Astrocyte of the spinal cord (primary cell): ENCODE results near the gene EHMT1.
A peak's percentile ranks its signal among the peaks of the same experiment; 100 is the strongest.
"Not testable (repeated sequence)": the region's sequence is repeated elsewhere in the genome, so short reads cannot be mapped to it uniquely, and the experiment has no call there.

Experiments used
- DNase-seq: peaks from one replicate; pipeline ENCODE4 v3.0.0; 2011; ENCODE audit warnings: low read depth, low spot score
- H3K4me3 ChIP-seq: 2 replicates; pipeline ENCODE4 v1.5.1; 2011; ENCODE audit warnings: low read depth, mild to moderate bottlenecking, low read length, moderate library complexity
- in situ Hi-C: cut with HindIII; loops from 2 replicates; pipeline ENCODE4 v1.10.0; 2017; ENCODE audit warnings: low sequenced_read_pairs
- TF ChIP-seq, protein P1 (sequence below): IDR thresholded peaks from 2 replicates; pipeline ENCODE4 v1.5.1; 2012; ENCODE audit warnings: low read depth, mild to moderate bottlenecking, low read length, inconsistent platforms

Gene EHMT1

DNA sequence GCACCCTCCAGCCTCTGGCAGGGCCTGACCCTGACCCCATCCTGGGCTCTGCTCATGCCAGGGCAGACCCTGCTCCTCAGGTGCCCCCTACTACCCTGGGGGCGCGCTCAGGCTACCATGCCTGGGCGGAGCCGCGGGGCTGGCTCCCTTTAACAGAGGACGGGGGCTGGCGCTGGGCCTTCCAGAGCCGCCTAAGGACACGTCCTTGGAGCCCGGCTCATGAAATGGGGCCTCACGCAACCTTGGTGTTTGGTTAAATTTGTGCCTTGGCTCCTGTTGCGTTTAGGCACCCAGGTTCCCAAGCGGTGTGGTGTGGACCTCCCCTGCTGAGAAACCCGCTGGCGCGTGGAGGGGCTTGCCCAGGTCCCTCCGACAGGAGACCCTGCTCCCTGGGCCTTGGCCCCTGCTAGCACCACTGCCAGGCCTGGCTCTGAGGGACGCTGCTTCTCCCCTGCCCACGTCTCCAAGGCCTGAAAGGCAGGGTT is 3.4 kb upstream of the EHMT1 start:
- in situ Hi-C loops: no loop called here
- TF ChIP-seq, protein P1, sequence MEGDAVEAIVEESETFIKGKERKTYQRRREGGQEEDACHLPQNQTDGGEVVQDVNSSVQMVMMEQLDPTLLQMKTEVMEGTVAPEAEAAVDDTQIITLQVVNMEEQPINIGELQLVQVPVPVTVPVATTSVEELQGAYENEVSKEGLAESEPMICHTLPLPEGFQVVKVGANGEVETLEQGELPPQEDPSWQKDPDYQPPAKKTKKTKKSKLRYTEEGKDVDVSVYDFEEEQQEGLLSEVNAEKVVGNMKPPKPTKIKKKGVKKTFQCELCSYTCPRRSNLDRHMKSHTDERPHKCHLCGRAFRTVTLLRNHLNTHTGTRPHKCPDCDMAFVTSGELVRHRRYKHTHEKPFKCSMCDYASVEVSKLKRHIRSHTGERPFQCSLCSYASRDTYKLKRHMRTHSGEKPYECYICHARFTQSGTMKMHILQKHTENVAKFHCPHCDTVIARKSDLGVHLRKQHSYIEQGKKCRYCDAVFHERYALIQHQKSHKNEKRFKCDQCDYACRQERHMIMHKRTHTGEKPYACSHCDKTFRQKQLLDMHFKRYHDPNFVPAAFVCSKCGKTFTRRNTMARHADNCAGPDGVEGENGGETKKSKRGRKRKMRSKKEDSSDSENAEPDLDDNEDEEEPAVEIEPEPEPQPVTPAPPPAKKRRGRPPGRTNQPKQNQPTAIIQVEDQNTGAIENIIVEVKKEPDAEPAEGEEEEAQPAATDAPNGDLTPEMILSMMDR: no peak
- DNase-seq: no peak
- no peak overlapping the region for H3K4me3 ChIP-seq

DNA sequence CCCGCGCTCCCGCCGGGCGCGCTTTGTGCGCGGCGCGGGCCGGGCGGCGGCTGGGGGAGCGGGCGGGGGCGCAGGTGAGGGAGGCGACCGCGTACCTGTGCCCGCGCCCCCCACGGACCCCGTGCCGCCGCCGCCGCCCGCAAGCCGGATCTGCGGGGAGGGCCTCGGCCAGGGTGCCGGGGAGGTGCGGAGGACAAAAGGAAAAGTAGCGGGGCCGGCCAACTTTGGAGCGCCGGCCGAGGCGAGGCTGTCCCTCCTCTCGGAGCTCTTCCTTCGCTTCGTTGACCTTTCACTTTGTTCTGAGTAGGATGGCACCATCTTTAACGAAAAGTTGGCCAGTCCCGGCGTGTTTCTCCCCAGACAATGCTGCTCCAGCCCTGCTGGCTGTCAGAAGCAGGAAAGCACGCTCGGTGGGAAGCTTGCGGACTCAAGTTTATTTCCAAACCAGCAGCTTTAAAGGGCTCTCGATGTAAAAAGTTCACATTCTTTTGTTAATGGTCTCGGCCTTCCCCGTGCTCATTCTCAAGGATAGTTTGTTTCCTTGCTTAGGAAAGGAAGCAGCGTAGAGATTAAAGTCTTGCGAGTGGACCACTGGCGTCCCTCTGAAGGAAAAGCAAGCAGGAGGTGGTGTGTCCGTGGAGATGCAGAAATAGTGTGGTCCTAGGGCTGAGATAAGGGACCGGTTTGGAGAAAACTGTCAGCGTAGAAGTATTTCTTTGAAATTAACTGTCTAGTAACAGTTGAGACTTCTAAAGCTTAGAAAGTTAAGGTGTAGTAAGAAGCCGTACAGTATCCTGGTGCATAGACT is 639 bp downstream of the EHMT1 start:
- DNase-seq: peak; percentile 48
- in situ Hi-C loops: no loop called here
- TF ChIP-seq, protein P1: no peak
- H3K4me3 ChIP-seq: peak overlapping the region; percentile 81

DNA sequence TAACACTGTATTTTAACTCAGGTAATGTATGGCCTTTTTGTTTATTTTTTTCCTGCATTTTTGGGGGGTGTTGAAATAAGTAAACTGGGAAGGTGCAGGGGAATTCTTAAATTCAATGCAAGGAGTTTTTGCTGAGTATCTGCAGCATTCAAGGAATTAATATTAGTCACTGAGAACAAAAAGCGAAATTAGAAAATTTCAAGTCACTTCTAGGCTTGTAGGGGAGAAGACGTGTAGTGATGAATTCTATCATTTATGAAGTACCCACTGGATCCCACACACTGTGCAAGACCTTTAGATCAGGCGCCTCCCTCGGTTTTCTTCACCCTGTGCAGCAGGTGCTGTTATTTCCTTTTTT is 1.2 kb downstream of the EHMT1 start:
- no peak for DNase-seq
- peak overlapping the region; percentile 81 for H3K4me3 ChIP-seq
- TF ChIP-seq, protein P1: no peak
- in situ Hi-C loops: no loop called here

DNA sequence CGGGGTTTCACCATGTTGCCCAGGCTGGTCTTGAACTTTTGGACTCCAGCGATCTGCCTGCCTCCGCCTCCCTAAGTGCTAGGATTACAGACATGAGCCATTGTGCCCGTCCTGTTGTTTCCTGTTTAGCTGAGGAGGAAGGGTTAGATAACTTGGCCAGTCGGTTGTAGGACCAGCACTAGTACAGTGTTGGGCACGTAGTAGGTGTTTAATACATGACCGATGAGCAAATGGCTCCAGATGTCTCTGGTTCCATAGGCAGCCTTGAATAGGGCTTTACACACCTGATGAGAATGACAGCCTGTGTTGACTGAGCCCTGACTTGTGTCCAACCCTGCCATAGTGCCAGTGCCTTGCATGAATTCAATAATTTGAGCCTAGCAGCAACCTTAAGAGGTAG is 1.8 kb downstream of the EHMT1 start:
- DNase-seq: no peak
- in situ Hi-C loops: no loop called here
- TF ChIP-seq, protein P1: no peak
- H3K4me3 ChIP-seq: no peak overlapping the region

DNA sequence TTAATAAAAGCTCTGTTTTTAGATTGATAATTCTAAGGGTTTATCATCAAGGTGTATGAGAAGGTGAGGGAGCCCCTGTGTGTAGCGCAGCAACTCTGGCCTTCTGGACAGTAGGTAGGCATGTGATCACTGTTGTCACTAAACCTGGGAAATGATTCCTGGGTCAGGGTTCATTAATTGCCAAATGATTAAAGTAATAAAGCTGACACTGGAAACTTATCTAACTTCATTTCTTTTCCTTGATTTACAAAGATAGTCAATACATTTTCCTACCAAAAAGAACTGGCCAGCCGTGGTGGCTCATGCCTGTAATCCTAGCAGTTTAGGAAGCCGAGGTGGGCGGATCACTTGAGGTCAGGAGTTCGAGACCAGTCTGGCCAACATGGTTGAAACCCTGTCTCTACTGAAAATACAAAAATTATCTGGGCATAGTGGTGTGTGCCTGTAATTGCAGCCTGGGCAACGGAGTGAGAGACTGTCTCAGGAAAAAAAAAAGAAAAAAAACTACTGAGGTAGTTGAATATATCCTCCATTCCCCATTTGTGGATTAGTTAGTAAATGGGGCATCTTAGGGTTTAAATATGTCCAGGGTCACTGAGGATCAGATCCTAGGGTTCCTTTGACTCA is 2.4 kb downstream of the EHMT1 start:
- TF ChIP-seq, protein P1: peak; percentile 42
- H3K4me3 ChIP-seq: no peak overlapping the region
- DNase-seq: no peak
- in situ Hi-C loops: no loop called here

DNA sequence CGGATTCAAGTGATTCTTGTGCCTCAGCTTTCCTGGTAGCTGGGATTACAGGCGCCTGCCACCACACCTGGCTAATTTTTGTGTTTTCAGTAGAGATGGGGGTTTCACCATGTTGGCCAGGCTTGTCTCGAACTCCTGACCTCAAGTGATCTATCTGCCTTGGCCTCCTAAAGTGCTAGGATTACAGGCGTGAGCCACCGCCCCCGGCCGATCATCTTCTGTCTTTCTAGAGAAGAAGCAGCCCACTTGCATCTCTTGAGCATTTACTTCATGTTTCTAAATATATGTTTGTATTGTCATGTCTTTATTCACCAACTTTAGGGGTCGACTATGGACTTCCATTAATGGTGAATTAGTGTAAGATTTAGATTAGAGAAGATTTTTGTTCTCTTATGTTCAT is 3.4 kb downstream of the EHMT1 start:
- H3K4me3 ChIP-seq, DNase-seq, in situ Hi-C loops: not testable (repeated sequence)

DNA sequence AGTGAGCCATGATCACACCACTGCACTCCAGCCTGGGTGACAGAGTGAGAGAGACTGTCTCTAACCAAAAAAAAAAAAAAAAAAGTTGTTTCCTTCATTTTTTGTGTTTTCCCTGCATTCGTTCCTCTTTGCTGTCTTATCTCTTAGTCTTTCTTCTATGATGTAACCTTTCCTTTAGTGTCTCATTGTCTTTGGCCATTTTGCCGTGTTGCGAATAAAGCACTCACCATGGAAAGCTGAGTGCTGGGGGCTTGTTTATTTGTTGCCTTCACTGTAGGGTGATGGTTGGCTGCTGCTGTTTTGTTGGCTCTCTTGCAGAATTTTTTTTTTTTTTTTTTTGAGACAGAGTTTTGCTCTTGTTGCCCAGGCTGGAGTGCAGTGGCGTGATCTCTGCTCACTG is 7.7 kb downstream of the EHMT1 start:
- no peak overlapping the region for H3K4me3 ChIP-seq
- TF ChIP-seq, protein P1: no peak
- no peak for DNase-seq
- in situ Hi-C loops: no loop called here

DNA sequence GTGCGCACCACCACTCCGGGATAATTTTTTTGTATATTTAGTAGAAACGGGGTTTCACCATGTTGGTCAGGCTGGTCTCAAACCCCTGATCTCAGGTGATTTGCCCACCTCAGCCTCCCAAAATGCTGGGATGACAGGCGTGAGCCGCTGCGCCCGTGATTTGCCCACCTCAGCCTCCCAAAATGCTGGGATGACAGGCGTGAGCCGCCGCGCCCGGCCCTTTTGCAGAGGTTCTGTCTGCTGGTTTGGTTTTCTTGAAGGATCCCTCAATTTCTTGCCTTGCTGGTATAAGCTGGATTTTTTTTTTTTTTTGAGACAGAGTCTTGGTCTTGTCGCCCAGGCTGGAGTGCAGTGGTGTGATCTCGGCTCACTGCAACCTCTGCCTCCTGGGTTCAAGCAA is 8.6 kb downstream of the EHMT1 start:
- DNase-seq, in situ Hi-C loops, H3K4me3 ChIP-seq: not testable (repeated sequence)
